ENCODE data around the gene RFX2. TPM values are rescaled to one million over a fixed set of nuclear protein-coding genes. Genes with fewer than 3 reads are reported as not detected.

Gene RFX2
- total RNA-seq, 1 donor from 2014 or later: 18.0 TPM

GRCh38 chr19:5993648-5994358, 116.5 kb downstream of the RFX2 start:
- no peaks in the 10 kb centered on the region for H3K27me3 Mint-ChIP-seq
- no peaks in the 10 kb centered on the region for H3K9me3 Mint-ChIP-seq
- H3K27ac Mint-ChIP-seq: no peak overlapping the region
- H3K36me3 Mint-ChIP-seq: no peaks in the 10 kb centered on the region
- no peak overlapping the region for H3K4me3 Mint-ChIP-seq
- no peak for DNase-seq (ENCODE audit: extremely low spot score, unreplicated experiment)
- TF ChIP-seq CTCF (conservative IDR thresholded peaks at IDR 0.05): no peak
- H3K4me1 Mint-ChIP-seq (ENCODE audit: unreplicated experiment): peaks cover 25% of the 10 kb centered on the region

- H3K27ac Mint-ChIP-seq: no peak overlapping the region
- H3K36me3 Mint-ChIP-seq: no peaks in the 10 kb centered on the region
- H3K9me3 Mint-ChIP-seq: no peaks in the 10 kb centered on the region
- no peak for TF ChIP-seq CTCF (conservative IDR thresholded peaks at IDR 0.05)
- H3K4me3 Mint-ChIP-seq: no peak overlapping the region
- peaks cover 30% of the 10 kb centered on the region for H3K4me1 Mint-ChIP-seq (ENCODE audit: unreplicated experiment)
- no peak for DNase-seq (ENCODE audit: extremely low spot score, unreplicated experiment)
- no peaks in the 10 kb centered on the region for H3K27me3 Mint-ChIP-seq
Measured at GRCh38 chr19:5993201-5993600, 117.1 kb downstream of the RFX2 start.

- no peak overlapping the region for H3K4me3 Mint-ChIP-seq
- no peak overlapping the region for H3K27ac Mint-ChIP-seq
- no peaks in the 10 kb centered on the region for H3K36me3 Mint-ChIP-seq
- H3K9me3 Mint-ChIP-seq: no peaks in the 10 kb centered on the region
- peaks cover 30% of the 10 kb centered on the region for H3K4me1 Mint-ChIP-seq (ENCODE audit: unreplicated experiment)
- TF ChIP-seq CTCF (conservative IDR thresholded peaks at IDR 0.05): no peak
- no peak for DNase-seq (ENCODE audit: extremely low spot score, unreplicated experiment)
- no peaks in the 10 kb centered on the region for H3K27me3 Mint-ChIP-seq
Measured at GRCh38 chr19:5992756-5993155, 117.5 kb downstream of the RFX2 start.

- no peak overlapping the region for H3K4me3 Mint-ChIP-seq
- no peak for DNase-seq (ENCODE audit: extremely low spot score, unreplicated experiment)
- no peaks in the 10 kb centered on the region for H3K9me3 Mint-ChIP-seq
- H3K4me1 Mint-ChIP-seq (ENCODE audit: unreplicated experiment): peaks cover 38% of the 10 kb centered on the region
- H3K36me3 Mint-ChIP-seq: no peaks in the 10 kb centered on the region
- H3K27ac Mint-ChIP-seq: no peak overlapping the region
- no peaks in the 10 kb centered on the region for H3K27me3 Mint-ChIP-seq
- no peak for TF ChIP-seq CTCF (conservative IDR thresholded peaks at IDR 0.05)
Measured at GRCh38 chr19:5991244-5991838, 119.0 kb downstream of the RFX2 start.

GRCh38 chr19:5990289-5990797, 120.0 kb downstream of the RFX2 start:
- DNase-seq (ENCODE audit: extremely low spot score, unreplicated experiment): no peak
- Mint-ChIP-seq H3K4me3 (no peak overlapping the region), H3K27ac (no peak overlapping the region), H3K4me1 (ENCODE audit: unreplicated experiment) (peaks cover 38% of the 10 kb centered on the region), H3K9me3 (no peaks in the 10 kb centered on the region), H3K27me3 (no peaks in the 10 kb centered on the region), H3K36me3 (no peaks in the 10 kb centered on the region)
- no peak for TF ChIP-seq CTCF (conservative IDR thresholded peaks at IDR 0.05)
